H9 (cell line): ENCODE measurements around the gene BRAT1. TPM values are rescaled to one million over a fixed set of nuclear protein-coding genes. Genes with fewer than 3 reads are reported as not detected.
A peak's percentile ranks its signal among the peaks of the same experiment; 100 is the strongest.

ENCODE experiments used
- DNase-seq: peaks from one replicate; pipeline ENCODE4 v3.0.0-alpha.2; 2017
- H2AFZ ChIP-seq: one replicate; pipeline ENCODE4 v1.6.1; 2013; ENCODE audit warnings: mild to moderate bottlenecking, low read length, control low read depth, moderate library complexity
- H2AK5ac ChIP-seq: 2 replicates; pipeline ENCODE4 v1.6.1; 2013; ENCODE audit warnings: low read length, control low read depth, mixed read lengths; ENCODE audit not compliant: insufficient read length
- H2BK120ac ChIP-seq: one replicate; pipeline ENCODE4 v1.6.1; 2013; ENCODE audit warnings: low read depth, mild to moderate bottlenecking, low read length, control low read depth, inconsistent platforms; ENCODE audit not compliant: poor library complexity, severe bottlenecking
- H2BK12ac ChIP-seq: 2 replicates; pipeline ENCODE4 v1.6.1; 2013; ENCODE audit warnings: low read length, control low read depth, mixed read lengths, low read depth; ENCODE audit not compliant: insufficient read length
- H2BK15ac ChIP-seq: 2 replicates; pipeline ENCODE4 v1.6.1; 2013; ENCODE audit warnings: low read depth, low read length, control low read depth
- H2BK20ac ChIP-seq: one replicate; pipeline ENCODE4 v1.6.1; 2013; ENCODE audit warnings: low read depth, mild to moderate bottlenecking, low read length, control low read depth, inconsistent platforms; ENCODE audit not compliant: poor library complexity, severe bottlenecking
- H2BK5ac ChIP-seq: 2 replicates; pipeline ENCODE4 v1.6.1; 2013; ENCODE audit warnings: low read length, control low read depth, mixed read lengths; ENCODE audit not compliant: insufficient read length
- H3K14ac ChIP-seq: 2 replicates; pipeline ENCODE4 v1.6.1; 2013; ENCODE audit warnings: low read length, control low read depth; ENCODE audit not compliant: insufficient read depth
- H3K18ac ChIP-seq: 2 replicates; pipeline ENCODE4 v1.6.1; 2013; ENCODE audit warnings: low read depth, mild to moderate bottlenecking, mixed read lengths, low read length, control low read depth; ENCODE audit not compliant: insufficient read length
- H3K23ac ChIP-seq: 2 replicates; pipeline ENCODE4 v1.6.1; 2013; ENCODE audit warnings: low read length, control low read depth, mixed read lengths, low read depth; ENCODE audit not compliant: insufficient read length
- H3K23me2 ChIP-seq: 2 replicates; pipeline ENCODE4 v1.6.1; 2013; ENCODE audit warnings: low read depth, mild to moderate bottlenecking, mixed read lengths, low read length, control low read depth; ENCODE audit not compliant: insufficient read length, poor library complexity, severe bottlenecking
- H3K27ac ChIP-seq: 2 replicates; pipeline ENCODE4 v1.5.1; 2013; ENCODE audit warnings: low read length, control low read depth, mixed read lengths, low read depth; ENCODE audit not compliant: insufficient read length
- H3K27me3 ChIP-seq: 2 replicates; pipeline ENCODE4 v1.6.1; 2013; ENCODE audit warnings: low read length, control low read depth, inconsistent platforms; ENCODE audit not compliant: insufficient read depth
- H3K4ac ChIP-seq: 2 replicates; pipeline ENCODE4 v1.6.1; 2013; ENCODE audit warnings: low read depth, mild to moderate bottlenecking, control low read depth, inconsistent platforms, low read length, moderate library complexity
- H3K4me1 ChIP-seq: 2 replicates; pipeline ENCODE4 v1.6.1; 2013; ENCODE audit warnings: low read length, control low read depth, inconsistent platforms; ENCODE audit not compliant: insufficient read depth
- H3K4me2 ChIP-seq: 2 replicates; pipeline ENCODE4 v1.6.1; 2013; ENCODE audit warnings: low read length, control low read depth, mixed read lengths; ENCODE audit not compliant: insufficient read length, insufficient read depth
- H3K56ac ChIP-seq: 2 replicates; pipeline ENCODE4 v1.6.1; 2013; ENCODE audit warnings: low read depth, mild to moderate bottlenecking, mixed read lengths, low read length, control low read depth; ENCODE audit not compliant: insufficient read length
- H3K79me1 ChIP-seq: 2 replicates; pipeline ENCODE4 v1.6.1; 2013; ENCODE audit warnings: low read depth, mild to moderate bottlenecking, moderate library complexity, low read length, control low read depth, inconsistent platforms; ENCODE audit not compliant: insufficient read depth, poor library complexity, severe bottlenecking
- H3K79me2 ChIP-seq: 2 replicates; pipeline ENCODE4 v1.6.1; 2013; ENCODE audit warnings: low read length, control low read depth, inconsistent platforms; ENCODE audit not compliant: insufficient read depth
- H3K9ac ChIP-seq: 2 replicates; pipeline ENCODE4 v1.6.1; 2013; ENCODE audit warnings: low read length, control low read depth, mixed read lengths; ENCODE audit not compliant: insufficient read length; ENCODE audit errors: extremely low read depth
- H3K9me3 ChIP-seq: one replicate; pipeline ENCODE4 v1.6.1; 2013; ENCODE audit warnings: low read depth, low read length, inconsistent platforms; ENCODE audit not compliant: control insufficient read depth
- H3T11ph ChIP-seq: one replicate; pipeline ENCODE4 v1.6.1; 2013; ENCODE audit warnings: mild to moderate bottlenecking, low read length, control low read depth, inconsistent platforms
- H4K20me1 ChIP-seq: one replicate; pipeline ENCODE4 v1.6.1; 2013; ENCODE audit not compliant: control insufficient read depth, insufficient read length, insufficient read depth
- H4K5ac ChIP-seq: 2 replicates; pipeline ENCODE4 v1.6.1; 2013; ENCODE audit warnings: low read depth, mild to moderate bottlenecking, mixed read lengths, low read length, control low read depth; ENCODE audit not compliant: insufficient read length
- H4K8ac ChIP-seq: replicated peaks from 2 replicates; pipeline ENCODE4 v1.6.1; 2013; ENCODE audit warnings: low read length, control low read depth, mixed read lengths, low read depth; ENCODE audit not compliant: insufficient read length
- H4K91ac ChIP-seq: 2 replicates; pipeline ENCODE4 v1.6.1; 2013; ENCODE audit warnings: low read depth, mild to moderate bottlenecking, moderate library complexity, mixed read lengths, low read length, control low read depth; ENCODE audit not compliant: insufficient read length
- H3K27ac Mint-ChIP-seq, 3 experiments: 2 replicates in 2 of 3; 3 replicates in 1 of 3; pipeline ENCODE4 v1.8.0; 2020 to 2021; ENCODE audit warnings: mixed read lengths in 3 of 3, mild to moderate bottlenecking in 1 of 3, moderate library complexity in 1 of 3
- H3K27me3 Mint-ChIP-seq: 2 replicates; pipeline ENCODE4 v1.8.0; 2021; ENCODE audit warnings: low read depth, mild to moderate bottlenecking, moderate library complexity, mixed read lengths
- H3K36me3 Mint-ChIP-seq, 3 experiments: 2 replicates in 2 of 3; 3 replicates in 1 of 3; pipeline ENCODE4 v1.8.0; 2020 to 2021; ENCODE audit warnings: low read depth in 3 of 3, mixed read lengths in 3 of 3; ENCODE audit not compliant: insufficient read depth in 1 of 3
- H3K4me1 Mint-ChIP-seq, 2 experiments: 2 replicates each; pipeline ENCODE4 v1.8.0; 2020; ENCODE audit warnings: mixed read lengths in 2 of 2
- H3K4me3 Mint-ChIP-seq, 2 experiments: 2 replicates in 1 of 2; 3 replicates in 1 of 2; pipeline ENCODE4 v1.8.0; 2020 to 2021; ENCODE audit warnings: mild to moderate bottlenecking in 2 of 2, mixed read lengths in 2 of 2, moderate library complexity in 1 of 2
- H3K9me3 Mint-ChIP-seq, 2 experiments: 2 replicates in 1 of 2; 3 replicates in 1 of 2; pipeline ENCODE4 v1.8.0; 2020; ENCODE audit warnings: mild to moderate bottlenecking in 2 of 2, mixed read lengths in 2 of 2, moderate library complexity in 1 of 2
- CTCF ChIP-seq: fragments of 200-600 bp; sonication (generic); conservative IDR thresholded peaks from 3 replicates; pipeline ENCODE4 v1.8.0; 2021; ENCODE audit warnings: antibody characterized with exemption, mild to moderate bottlenecking
- WGBS: extraction: QIAGEN DNeasy Blood & Tissue Kit; methylation state at CpG from one replicate; pipeline ENCODE4 v1.1.7; 2013; ENCODE audit warnings: missing lambda C conversion rate, low lambda C conversion rate, mixed read lengths; ENCODE audit not compliant: insufficient read length; ENCODE audit errors: extremely low coverage; 5-methylcytosine and 5-hydroxymethylcytosine counted together
- total RNA-seq: library from RNA; stranded (reverse); gene quantifications from 2 replicates; pipeline ENCODE4 v1.2.1, GENCODE V29; 2021

Gene BRAT1
- total RNA-seq, 1 experiment from 2014 or later = 41.2 TPM

- Histone ChIP-seq H2BK5ac (no peak overlapping the region), H3K27me3 (no peaks in the 10 kb centered on the region), H4K8ac (no peak overlapping the region), H2AFZ (no peak overlapping the region), H3K23me2 (no peaks in the 10 kb centered on the region), H3K56ac (no peak overlapping the region), H3K9ac (no peak overlapping the region), H2AK5ac (no peak overlapping the region), H3K27ac (no peak overlapping the region), H3K14ac (no peak overlapping the region), H4K20me1 (no peaks in the 10 kb centered on the region), H2BK20ac (no peak overlapping the region), H3K18ac (no peak overlapping the region), H4K91ac (no peak overlapping the region), H4K5ac (no peak overlapping the region), H3K23ac (no peak overlapping the region), H3K4me2 (no peak overlapping the region), H2BK120ac (no peak overlapping the region), H3K4ac (no peak overlapping the region), H3K79me2 (no peaks in the 10 kb centered on the region), H3K9me3 (no peaks in the 10 kb centered on the region), H3K4me1 (no peaks in the 10 kb centered on the region), H3K79me1 (no peaks in the 10 kb centered on the region), H3T11ph (no peak overlapping the region), H2BK12ac (no peak overlapping the region), H2BK15ac (no peak overlapping the region)
- Mint-ChIP-seq H3K27ac (peak overlapping the region in 2 of 3 experiments; percentile 36 to 59; a peak in 3 of 7 replicates), H3K36me3 (peaks cover 0 to 3% (median 0%) of the 10 kb centered on the region in 3 experiments; a peak in 4 of 7 replicates), H3K9me3 (peaks cover 0 to 3% of the 10 kb centered on the region in 2 experiments; a peak in 3 of 5 replicates), H3K4me1 (0 out of 4 replicates have a peak, but pooled peaks cover 0 to 2% of the 10 kb centered on the region in 2 experiments), H3K27me3 (no peaks in the 10 kb centered on the region), H3K4me3 (no peak overlapping the region)
- no peak for DNase-seq
- WGBS = no CpG with 5 or more reads among the region's 73 CpGs
- TF ChIP-seq CTCF = no peak
Observed at GRCh38 chr7:2577914-2578680, 22.8 kb upstream of the BRAT1 start.
